ENCODE measurements around the gene NTRK3. TPM values are rescaled to one million over a fixed set of nuclear protein-coding genes. Genes with fewer than 3 reads are reported as not detected.

The NTRK3 gene
- polyA plus RNA-seq, 1 donor (not counting 4 experiments of a cell fraction or from before 2014, with no cell fraction given) = not detected

DNA sequence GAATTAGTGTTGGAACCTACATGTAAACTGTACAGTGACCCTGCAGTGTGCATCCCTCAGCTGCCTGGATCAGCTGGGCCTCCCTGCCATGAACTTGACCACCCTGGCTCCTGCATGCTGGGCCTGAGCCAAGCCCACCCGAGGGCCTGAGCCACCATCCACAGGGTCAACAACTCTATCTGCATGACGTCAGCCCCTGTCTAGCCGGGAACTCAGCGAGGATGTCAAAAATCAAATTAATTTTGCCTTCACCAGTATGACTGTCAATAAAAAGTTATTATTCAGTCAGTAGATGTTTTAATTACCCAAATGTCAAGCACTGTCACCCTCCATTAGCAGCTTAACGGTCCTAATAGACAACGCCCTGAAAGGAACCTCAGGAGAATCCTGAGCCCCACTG is 181.4 kb downstream of the NTRK3 start:
- no peak for FAIRE-seq
- Histone ChIP-seq H3K4me1 (ENCODE audit: control insufficient read depth, extremely low read depth, insufficient read depth, low read length) (no peaks in the 10 kb centered on the region), H3K4me2 (ENCODE audit: control insufficient read depth, extremely low read depth, insufficient read depth, low read depth, low read length) (no peak overlapping the region), H4K20me1 (ENCODE audit: control insufficient read depth, extremely low read depth, insufficient read depth, low read length) (no peaks in the 10 kb centered on the region), H3K27ac (ENCODE audit: control insufficient read depth, insufficient read depth, low read length) (no peak overlapping the region), H3K79me2 (ENCODE audit: control insufficient read depth, insufficient read depth, low read length) (no peaks in the 10 kb centered on the region), H3K4me3 (ENCODE audit: control insufficient read depth in 2 of 3, extremely low read depth in 1 of 3, insufficient read depth in 2 of 3, low read depth in 1 of 3, low read length in 3 of 3) (no peak overlapping the region), H3K9ac (ENCODE audit: control insufficient read depth, extremely low read depth, insufficient read depth, low read length) (no peak overlapping the region), H2AFZ (ENCODE audit: control insufficient read depth, low read length) (no peak overlapping the region), H3K9me1 (ENCODE audit: control insufficient read depth, extremely low read depth, insufficient read depth, low read length) (no peaks in the 10 kb centered on the region), H3K9me3 (ENCODE audit: control insufficient read depth, low read depth, low read length) (no peaks in the 10 kb centered on the region), H3K27me3 (ENCODE audit: control insufficient read depth, extremely low read depth, insufficient read depth, low read length) (no peaks in the 10 kb centered on the region), H3K36me3 (ENCODE audit: control insufficient read depth in 2 of 2, extremely low read depth in 1 of 2, insufficient read depth in 2 of 2, low read length in 2 of 2) (no peaks in the 10 kb centered on the region)
- dilution Hi-C loops (cut with MboI; ENCODE audit: extremely low pct_ligation_motif_present, low sequenced_read_pairs) = no loop called here
- DNase-seq (ENCODE audit: low read depth, low spot score) = no peak
- TF ChIP-seq EZH2 (IDR thresholded peaks at IDR 0.05; ENCODE audit: low read length) (no peak), CTCF (optimal IDR thresholded peaks at IDR 0.05 in 1 of 3, IDR thresholded peaks at IDR 0.05 in 1 of 3, conservative IDR thresholded peaks at IDR 0.05 in 1 of 3; ENCODE audit: extremely low read depth in 1 of 3, insufficient read depth in 2 of 3, low read length in 3 of 3) (no peak)

DNA sequence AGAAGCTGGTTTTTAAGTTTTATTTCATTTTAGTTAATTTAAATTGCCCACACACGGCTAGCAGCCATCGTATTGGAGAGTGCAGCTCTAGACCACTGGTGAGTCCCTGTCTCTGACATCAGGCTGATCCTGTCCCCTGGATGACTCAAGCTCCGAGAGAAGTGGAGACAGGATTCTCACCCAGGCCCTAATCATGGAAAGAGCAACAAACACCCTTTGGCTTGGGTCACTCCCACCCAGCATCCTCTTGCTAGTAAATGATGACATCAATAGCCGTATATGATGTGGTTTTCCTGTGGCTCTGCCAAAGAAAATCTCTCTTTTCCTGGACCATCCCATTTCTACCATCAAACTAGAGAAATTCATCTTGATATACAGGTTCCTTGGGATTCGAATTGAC is 182.2 kb downstream of the NTRK3 start:
- dilution Hi-C loops (cut with MboI; ENCODE audit: extremely low pct_ligation_motif_present, low sequenced_read_pairs) = no loop called here
- Histone ChIP-seq H2AFZ (ENCODE audit: control insufficient read depth, low read length) (no peak overlapping the region), H4K20me1 (ENCODE audit: control insufficient read depth, extremely low read depth, insufficient read depth, low read length) (no peaks in the 10 kb centered on the region), H3K4me2 (ENCODE audit: control insufficient read depth, extremely low read depth, insufficient read depth, low read depth, low read length) (no peak overlapping the region), H3K27me3 (ENCODE audit: control insufficient read depth, extremely low read depth, insufficient read depth, low read length) (no peaks in the 10 kb centered on the region), H3K9ac (ENCODE audit: control insufficient read depth, extremely low read depth, insufficient read depth, low read length) (no peak overlapping the region), H3K4me3 (ENCODE audit: control insufficient read depth in 2 of 3, extremely low read depth in 1 of 3, insufficient read depth in 2 of 3, low read depth in 1 of 3, low read length in 3 of 3) (no peak overlapping the region), H3K4me1 (ENCODE audit: control insufficient read depth, extremely low read depth, insufficient read depth, low read length) (no peaks in the 10 kb centered on the region), H3K79me2 (ENCODE audit: control insufficient read depth, insufficient read depth, low read length) (no peaks in the 10 kb centered on the region), H3K9me3 (ENCODE audit: control insufficient read depth, low read depth, low read length) (no peaks in the 10 kb centered on the region), H3K9me1 (ENCODE audit: control insufficient read depth, extremely low read depth, insufficient read depth, low read length) (no peaks in the 10 kb centered on the region), H3K27ac (ENCODE audit: control insufficient read depth, insufficient read depth, low read length) (no peak overlapping the region), H3K36me3 (ENCODE audit: control insufficient read depth in 2 of 2, extremely low read depth in 1 of 2, insufficient read depth in 2 of 2, low read length in 2 of 2) (no peaks in the 10 kb centered on the region)
- FAIRE-seq (no peak), DNase-seq (ENCODE audit: low read depth, low spot score) (no peak)
- TF ChIP-seq CTCF (optimal IDR thresholded peaks at IDR 0.05 in 1 of 3, IDR thresholded peaks at IDR 0.05 in 1 of 3, conservative IDR thresholded peaks at IDR 0.05 in 1 of 3; ENCODE audit: extremely low read depth in 1 of 3, insufficient read depth in 2 of 3, low read length in 3 of 3) (no peak), EZH2 (IDR thresholded peaks at IDR 0.05; ENCODE audit: low read length) (no peak)
